ENCODE measurements around the gene SPDYC. TPM values are rescaled to one million over a fixed set of nuclear protein-coding genes. Genes with fewer than 3 reads are reported as not detected.
A peak's percentile ranks its signal among the peaks of the same experiment; 100 is the strongest.

The SPDYC gene
- total and polyA plus RNA-seq, 9 of the 15 experiments (the other 6 are each of a cell fraction or from before 2014, with no cell fraction given), result 4.4 to 18.8 (median 9.2) TPM

- no peak for TF ChIP-seq KDM2B (CRISPR knock-in tag; IDR thresholded peaks at IDR 0.05)
- TF ChIP-seq HDAC2 (IDR thresholded peaks at IDR 0.05), result no peak
- no peak for TF ChIP-seq EP300 (IDR thresholded peaks at IDR 0.05; ENCODE audit: low read length)
- TF ChIP-seq SRSF1 (IDR thresholded peaks at IDR 0.05; ENCODE audit: low read depth, low read length), result no peak
- TF ChIP-seq NEUROD1 (IDR thresholded peaks at IDR 0.05; ENCODE audit: borderline replicate concordance, low read depth, low read length, partially characterized antibody), result no peak
- TF ChIP-seq YY1 (IDR thresholded peaks at IDR 0.05; ENCODE audit: borderline replicate concordance in 1 of 3, control insufficient read depth in 1 of 3, extremely low read depth in 1 of 3, insufficient read depth in 3 of 3, insufficient read length in 1 of 3, insufficient replicate concordance in 2 of 3, low read depth in 1 of 3, low read length in 2 of 3), result peak in 1 of 3 experiments; percentile 70
- peak; percentile 44 for TF ChIP-seq HNRNPLL (IDR thresholded peaks at IDR 0.05; ENCODE audit: low read depth, low read length, poor library complexity, severe bottlenecking)
- no peak for TF ChIP-seq ZNF445 (CRISPR knock-in tag; IDR thresholded peaks at IDR 0.05; ENCODE audit: low read depth)
- TF ChIP-seq ZBTB17 (CRISPR knock-in tag; IDR thresholded peaks at IDR 0.05), result peak; percentile 56; the same call in 1 of the 2 replicates
- no peak for TF ChIP-seq BMI1 (IDR thresholded peaks at IDR 0.05; ENCODE audit: low read length)
- TF ChIP-seq YBX1 (IDR thresholded peaks at IDR 0.05), result no peak
- no peak for TF ChIP-seq ZNF12 (CRISPR knock-in tag; IDR thresholded peaks at IDR 0.05)
- TF ChIP-seq PML (IDR thresholded peaks at IDR 0.05; ENCODE audit: low read length), result peak; percentile 93
- TF ChIP-seq MAZ (CRISPR knock-in tag; conservative IDR thresholded peaks at IDR 0.05 in 1 of 2, IDR thresholded peaks at IDR 0.05 in 1 of 2), result peak; percentile 32 to 52; a peak in 2 of 4 replicates
- TF ChIP-seq FOXP1 (CRISPR knock-in tag; IDR thresholded peaks at IDR 0.05), result no peak; the same call in 1 of the 2 replicates
- TF ChIP-seq, protein P1, sequence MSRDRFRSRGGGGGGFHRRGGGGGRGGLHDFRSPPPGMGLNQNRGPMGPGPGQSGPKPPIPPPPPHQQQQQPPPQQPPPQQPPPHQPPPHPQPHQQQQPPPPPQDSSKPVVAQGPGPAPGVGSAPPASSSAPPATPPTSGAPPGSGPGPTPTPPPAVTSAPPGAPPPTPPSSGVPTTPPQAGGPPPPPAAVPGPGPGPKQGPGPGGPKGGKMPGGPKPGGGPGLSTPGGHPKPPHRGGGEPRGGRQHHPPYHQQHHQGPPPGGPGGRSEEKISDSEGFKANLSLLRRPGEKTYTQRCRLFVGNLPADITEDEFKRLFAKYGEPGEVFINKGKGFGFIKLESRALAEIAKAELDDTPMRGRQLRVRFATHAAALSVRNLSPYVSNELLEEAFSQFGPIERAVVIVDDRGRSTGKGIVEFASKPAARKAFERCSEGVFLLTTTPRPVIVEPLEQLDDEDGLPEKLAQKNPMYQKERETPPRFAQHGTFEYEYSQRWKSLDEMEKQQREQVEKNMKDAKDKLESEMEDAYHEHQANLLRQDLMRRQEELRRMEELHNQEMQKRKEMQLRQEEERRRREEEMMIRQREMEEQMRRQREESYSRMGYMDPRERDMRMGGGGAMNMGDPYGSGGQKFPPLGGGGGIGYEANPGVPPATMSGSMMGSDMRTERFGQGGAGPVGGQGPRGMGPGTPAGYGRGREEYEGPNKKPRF (IDR thresholded peaks at IDR 0.05; ENCODE audit: low read depth, low read length), result no peak
- no peak for TF ChIP-seq STAG1 (CRISPR knock-in tag; IDR thresholded peaks at IDR 0.05; ENCODE audit: borderline replicate concordance)
- peak; percentile 47 for TF ChIP-seq PCBP1 (IDR thresholded peaks at IDR 0.05; ENCODE audit: low read depth, low read length, poor library complexity, severe bottlenecking)
- peak; percentile 95 for TF ChIP-seq PHF8 (IDR thresholded peaks at IDR 0.05; ENCODE audit: borderline replicate concordance, low read length)
- TF ChIP-seq CXXC5 (CRISPR knock-in tag; IDR thresholded peaks at IDR 0.05), result peak; percentile 52; the same call in 1 of the 2 replicates
- TF ChIP-seq ZNF449 (CRISPR knock-in tag; IDR thresholded peaks at IDR 0.05), result no peak
- no peak for TF ChIP-seq MED1 (CRISPR knock-in tag; IDR thresholded peaks at IDR 0.05; ENCODE audit: borderline replicate concordance)
- TF ChIP-seq MAFG (tag; conservative IDR thresholded peaks at IDR 0.05), result no peak
- TF ChIP-seq HIVEP1 (CRISPR knock-in tag; IDR thresholded peaks at IDR 0.05), result no peak
- no peak; the same call in 1 of the 2 replicates for TF ChIP-seq ZNF384 (IDR thresholded peaks at IDR 0.05; ENCODE audit: low read depth, low read length)
- peak; percentile 30; the same call in 1 of the 2 replicates for TF ChIP-seq TOE1 (IDR thresholded peaks at IDR 0.05; ENCODE audit: borderline replicate concordance)
- 0 out of 2 replicates have a peak, but pooled peaks have one; percentile 14 for TF ChIP-seq TOE1 (CRISPR knock-in tag; IDR thresholded peaks at IDR 0.05; ENCODE audit: borderline replicate concordance, low read depth)
Observed at GRCh38 chr11:65170058-65170534, at the start of gene SPDYC (continued).
